ENCODE data around the gene LAMC2.

LAMC2 gene

GRCh38 chr1:183175631-183176030 is 10.4 kb upstream of the LAMC2 start:
- DNase-seq, result no peak

DNA sequence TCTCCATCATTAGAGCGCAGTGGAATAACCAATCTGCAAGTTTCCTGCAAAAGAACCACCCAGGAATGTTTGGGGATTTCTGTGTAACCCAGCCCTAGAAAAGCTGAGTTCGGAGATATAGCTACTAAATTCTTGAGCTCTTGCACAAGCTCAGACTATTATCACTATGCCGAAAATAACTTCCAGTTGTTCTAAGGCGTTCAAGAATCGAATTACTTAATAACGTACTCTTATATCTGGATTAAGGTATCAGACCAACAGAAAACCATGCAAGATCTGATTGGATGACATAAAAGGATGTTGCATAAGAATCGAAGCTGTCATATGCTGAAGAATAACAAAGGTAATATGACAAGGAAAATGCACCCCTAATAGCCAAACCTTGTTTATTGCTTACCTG is 7.5 kb upstream of the LAMC2 start:
- DNase-seq, result no peak

- no peak for DNase-seq
These were observed 7.0 kb upstream of the LAMC2 start for GRCh38 chr1:183179033-183179432.

DNA sequence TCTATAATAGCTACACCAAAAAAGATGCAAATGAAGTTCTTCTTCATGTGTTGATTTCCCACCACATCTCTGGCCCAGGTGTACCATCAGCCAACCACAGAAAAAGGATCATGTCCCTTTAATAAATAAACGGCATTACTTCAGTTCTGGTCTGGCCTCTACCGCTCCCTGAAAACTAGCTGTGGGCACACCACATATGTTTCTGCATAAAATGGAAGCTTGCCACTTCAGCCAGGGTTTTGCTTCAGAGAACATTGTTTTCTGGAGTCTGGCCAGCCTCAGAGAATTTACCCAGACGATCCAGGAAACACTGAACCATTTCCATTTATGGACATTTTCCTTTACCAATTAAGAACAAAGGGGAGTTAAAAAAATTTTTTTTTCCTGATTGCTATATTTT is 5.8 kb upstream of the LAMC2 start:
- no peak for DNase-seq

- DNase-seq, result no peak
These were observed 5.4 kb upstream of the LAMC2 start for GRCh38 chr1:183180634-183181056.

- DNase-seq, result no peak
These were observed 777 bp downstream of the LAMC2 start for GRCh38 chr1:183186841-183187240.

- no peak for DNase-seq
These were observed 2.2 kb downstream of the LAMC2 start for GRCh38 chr1:183188240-183188639.

GRCh38 chr1:183191833-183192232 is 5.8 kb downstream of the LAMC2 start:
- DNase-seq, result no peak

DNA sequence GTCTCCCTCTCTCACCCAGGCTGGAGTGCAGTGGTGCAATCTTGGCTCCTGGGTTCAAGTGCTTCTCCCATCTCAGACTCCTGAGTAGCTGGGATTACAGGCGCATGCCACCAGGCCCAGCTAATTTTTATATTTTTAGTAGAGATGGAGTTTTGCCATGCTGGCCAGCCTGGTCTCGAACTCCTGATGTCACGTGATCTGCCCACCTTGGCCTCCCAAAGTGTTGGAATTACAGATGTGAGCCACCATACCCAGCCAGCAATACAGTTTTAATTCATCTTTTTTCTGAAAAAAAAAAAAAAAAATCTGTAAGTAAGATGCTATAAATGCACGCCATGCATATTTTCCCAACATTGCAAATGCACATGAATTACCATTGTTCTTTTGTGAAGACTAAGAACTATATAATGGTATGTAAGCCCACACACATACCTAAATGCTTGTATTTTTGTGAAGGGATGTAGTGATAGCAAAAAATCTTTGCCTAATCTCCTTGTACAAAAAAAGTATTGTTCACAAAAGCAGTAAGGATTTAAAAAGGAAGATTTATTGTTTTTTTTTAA is 8.0 kb downstream of the LAMC2 start:
- no peak for DNase-seq

GRCh38 chr1:183194527-183195141 is 8.6 kb downstream of the LAMC2 start:
- DNase-seq, result no peak

DNA sequence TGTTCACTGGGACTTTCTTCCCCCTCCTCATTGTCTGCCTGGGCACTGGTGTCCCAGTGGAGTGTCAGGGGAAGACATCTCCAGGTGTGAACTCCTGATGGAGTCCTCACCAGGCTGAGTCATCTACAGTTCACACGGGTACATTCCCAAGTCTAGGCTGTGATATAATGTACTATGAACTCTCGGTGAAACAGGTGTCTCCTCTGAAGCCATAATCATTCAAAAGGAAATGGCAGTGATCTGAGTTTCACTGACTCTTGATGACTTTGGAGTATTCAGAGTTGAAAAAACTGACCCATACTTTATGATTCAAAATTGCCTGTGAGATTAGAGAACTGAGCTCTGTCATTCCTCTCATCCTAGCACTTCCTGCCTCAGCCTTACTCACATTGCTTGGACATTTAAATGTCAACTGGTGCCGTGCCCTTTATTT is 9.1 kb downstream of the LAMC2 start:
- DNase-seq, result no peak

- no peak for DNase-seq
These were observed 11.7 kb downstream of the LAMC2 start for GRCh38 chr1:183197762-183198161.

GRCh38 chr1:183198463-183198862 is 12.4 kb downstream of the LAMC2 start:
- no peak for DNase-seq

GRCh38 chr1:183199304-183199703 is 13.2 kb downstream of the LAMC2 start:
- DNase-seq, result no peak

DNA sequence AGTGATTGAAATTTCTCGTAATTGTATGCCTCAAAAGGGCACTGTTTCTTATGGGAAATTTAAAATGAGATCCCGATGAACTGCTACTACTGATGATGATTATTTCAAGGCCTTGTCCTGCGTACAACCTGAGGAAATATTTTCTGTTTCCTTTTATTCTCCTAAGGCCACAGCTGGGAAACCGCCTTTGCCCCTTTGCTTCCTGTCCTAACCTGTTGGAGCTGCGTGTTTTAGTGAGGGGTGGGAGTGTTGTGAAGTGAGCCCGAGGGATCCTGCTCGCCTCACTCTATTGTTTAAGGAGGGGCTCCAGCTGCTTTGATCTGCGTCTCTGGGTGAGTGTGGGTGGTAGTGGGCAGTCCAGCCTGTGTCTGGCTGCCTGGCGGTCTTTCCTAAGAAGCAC is 14.4 kb downstream of the LAMC2 start:
- no peak for DNase-seq

DNA sequence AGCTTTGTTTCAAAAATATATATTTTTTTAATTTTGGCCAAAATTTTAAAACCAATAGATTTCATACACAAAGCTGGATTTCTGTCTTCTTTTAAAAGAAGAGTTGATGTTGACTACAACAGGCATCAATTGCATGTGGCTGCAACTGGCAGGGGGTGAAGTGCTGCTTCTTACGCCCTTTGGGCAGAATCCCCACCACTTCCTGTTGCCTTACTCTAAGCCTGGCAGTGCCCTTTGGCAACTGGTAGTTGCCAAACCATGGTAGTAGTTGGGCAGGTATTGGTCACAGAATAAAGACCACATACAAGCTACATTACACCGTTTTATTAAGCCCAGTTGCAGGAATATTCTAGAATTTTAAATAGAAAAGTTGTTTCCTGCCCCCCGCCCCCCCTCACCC is 17.0 kb downstream of the LAMC2 start:
- DNase-seq, result no peak

DNA sequence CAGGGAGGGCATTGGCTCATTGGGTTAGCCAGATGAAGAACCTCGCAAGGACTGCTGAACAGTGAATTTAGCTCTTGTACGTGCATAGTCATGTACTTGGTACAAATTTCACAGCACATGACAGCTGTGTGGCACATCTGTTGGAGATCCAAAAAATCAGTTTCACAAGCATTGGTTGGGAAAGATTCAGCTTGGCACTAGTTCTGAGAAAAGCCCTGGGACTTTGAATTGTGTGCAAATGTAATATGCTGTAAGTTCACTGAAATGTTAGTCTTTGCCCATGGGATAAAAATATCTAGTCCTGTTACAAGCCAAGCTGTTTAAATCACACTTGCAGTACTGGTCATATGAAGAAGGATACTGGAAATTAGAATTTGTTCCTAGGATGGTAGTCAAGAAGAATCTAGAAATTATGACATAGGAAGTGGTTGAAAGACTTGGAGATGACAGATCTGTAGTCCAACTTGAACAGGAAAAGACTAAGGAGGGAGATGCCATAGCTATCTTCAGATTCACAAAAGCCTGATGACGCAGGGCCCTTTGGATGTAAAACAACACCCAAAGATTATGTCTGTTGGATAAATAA is 19.2 kb downstream of the LAMC2 start:
- DNase-seq, result no peak

DNA sequence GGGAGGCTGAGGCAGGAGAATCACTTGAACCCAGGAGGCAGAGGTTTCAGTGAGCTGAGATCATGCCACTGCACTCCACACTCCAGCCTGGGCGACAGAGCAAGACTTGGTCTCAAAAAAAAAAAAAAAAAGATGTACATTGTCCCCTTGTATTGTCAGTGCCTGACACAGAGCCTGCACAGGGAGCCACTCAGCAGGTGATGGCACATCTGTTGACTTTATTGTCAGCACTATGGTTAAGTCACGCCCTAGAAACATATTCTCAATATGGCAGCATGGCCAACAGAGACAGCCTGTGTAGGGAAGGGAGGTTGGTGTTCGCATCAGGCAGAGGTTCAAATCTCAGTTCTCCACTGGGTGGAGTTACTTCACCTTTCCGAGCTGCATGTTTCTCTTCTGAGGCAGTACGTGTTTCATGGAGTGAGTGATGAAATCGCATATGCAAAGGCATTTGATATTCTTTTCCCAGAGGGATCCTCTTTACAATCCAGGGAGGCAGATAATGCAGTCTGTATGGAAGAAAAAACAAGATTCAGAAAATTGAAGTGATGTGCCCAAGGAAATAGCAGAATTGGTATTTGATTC is 20.6 kb downstream of the LAMC2 start:
- DNase-seq, result no peak

GRCh38 chr1:183209533-183210158 is 23.6 kb downstream of the LAMC2 start:
- DNase-seq, result no peak

DNA sequence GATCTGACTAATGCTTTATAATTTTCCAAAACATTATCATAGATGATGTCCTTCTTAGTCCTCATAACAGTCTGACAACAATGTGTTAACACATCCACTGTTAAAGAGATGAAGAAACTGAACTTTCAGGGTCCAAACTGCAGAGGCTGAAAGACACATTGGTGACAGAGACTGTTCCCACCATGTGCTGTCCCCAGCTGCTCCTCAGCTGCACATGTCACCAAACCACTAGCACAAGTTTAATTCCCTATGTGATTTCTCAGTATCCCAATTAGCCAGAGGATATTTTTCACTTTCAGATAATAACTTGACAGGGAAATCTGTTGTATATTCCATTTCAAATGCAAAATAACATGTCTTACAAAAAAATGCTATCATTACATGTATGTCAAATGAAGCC is 24.6 kb downstream of the LAMC2 start:
- DNase-seq, result no peak

DNA sequence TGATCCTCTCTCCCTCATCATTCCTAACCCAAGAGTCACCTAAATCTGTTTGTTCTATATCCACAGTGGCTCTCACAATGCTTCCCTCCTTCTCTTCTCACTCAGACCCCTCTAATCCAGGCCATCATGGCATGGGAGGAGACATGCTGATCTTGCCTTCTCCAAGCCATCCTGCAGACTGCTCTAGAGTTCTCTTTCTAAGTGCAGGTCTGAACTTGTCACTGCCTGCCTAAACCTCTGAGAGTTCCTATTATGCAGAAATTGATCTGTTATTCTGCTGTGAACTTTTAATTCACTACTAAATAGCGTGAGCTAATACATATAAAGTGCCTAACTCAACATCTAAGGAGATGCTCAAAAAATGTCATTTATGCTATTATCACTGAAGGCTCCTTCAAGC is 26.8 kb downstream of the LAMC2 start:
- DNase-seq, result no peak

DNA sequence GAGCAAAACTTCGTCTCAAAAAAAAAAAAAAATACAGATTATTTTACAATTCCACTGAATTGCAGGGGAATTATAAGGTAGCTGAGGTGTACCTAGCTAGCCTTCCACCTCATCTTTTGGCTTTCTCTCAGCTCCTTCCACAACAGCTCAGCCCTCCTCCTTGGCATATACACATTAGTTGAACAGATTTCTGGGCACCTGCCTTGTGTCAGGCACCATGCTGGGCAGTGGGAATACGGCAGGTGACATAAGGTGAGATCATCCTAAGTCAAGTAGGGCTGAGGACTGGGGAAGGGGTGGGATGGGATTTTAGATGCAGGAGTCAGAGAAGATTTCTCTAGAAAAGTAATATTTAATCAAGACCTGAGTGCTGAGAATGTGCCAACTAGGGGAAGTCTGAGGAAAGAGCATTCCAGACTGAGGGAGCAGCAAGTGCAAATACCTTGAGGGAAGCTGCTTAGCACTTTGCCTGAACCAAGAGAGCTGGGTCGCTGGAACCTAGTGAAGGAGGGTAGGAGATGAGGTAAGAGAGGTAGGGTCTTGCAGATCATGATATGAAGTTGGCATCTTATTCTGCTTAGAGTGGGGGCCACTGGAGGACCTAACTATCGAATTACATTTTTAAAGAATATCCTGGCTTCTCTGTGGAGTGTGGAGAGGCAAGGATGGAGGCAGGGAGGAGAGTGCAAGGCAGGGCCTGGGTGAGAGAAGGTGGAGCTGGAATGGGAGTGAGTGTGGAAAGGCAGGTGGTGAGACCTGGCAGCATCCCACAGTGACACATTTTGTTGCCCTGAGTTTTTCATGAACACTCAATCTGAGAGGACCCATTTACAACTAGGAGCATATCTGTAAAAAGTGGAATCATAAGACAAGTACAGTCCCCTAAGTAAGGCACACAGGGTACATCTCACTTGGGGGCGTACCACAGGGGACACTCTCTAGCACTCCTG is 28.2 kb downstream of the LAMC2 start:
- DNase-seq, result no peak

Measured in hematopoietic multipotent progenitor cell treated with erythropoietin and hydrocortisone succinate and interleukin-3 and kit ligand, for 6 days (in vitro differentiated cells).